ENCODE data around the gene MOB2.

The MOB2 gene

GRCh38 chr11:1484695-1485503 lies 1.7 kb downstream of the MOB2 start:
- DNase-seq: no peak

- DNase-seq: no peak
Observed at GRCh38 chr11:1484061-1484671, 2.4 kb downstream of the MOB2 start.

GRCh38 chr11:1483445-1483961 lies 3.1 kb downstream of the MOB2 start:
- DNase-seq: no peak

GRCh38 chr11:1482581-1483444 lies 3.8 kb downstream of the MOB2 start:
- no peak for DNase-seq

GRCh38 chr11:1481861-1482441 lies 4.6 kb downstream of the MOB2 start:
- DNase-seq: no peak

GRCh38 chr11:1481483-1481825 lies 5.1 kb downstream of the MOB2 start:
- DNase-seq: no peak

GRCh38 chr11:1480555-1481482 lies 5.8 kb downstream of the MOB2 start:
- DNase-seq: no peak

GRCh38 chr11:1480191-1480554 lies 6.4 kb downstream of the MOB2 start:
- DNase-seq: no peak

- DNase-seq: no peak
Observed at GRCh38 chr11:1479678-1480118, 6.9 kb downstream of the MOB2 start.

- no peak for DNase-seq
Observed at GRCh38 chr11:1479006-1479677, 7.4 kb downstream of the MOB2 start.

- DNase-seq: no peak
Observed at GRCh38 chr11:1478544-1478943, 8.0 kb downstream of the MOB2 start.

- no peak for DNase-seq
Observed at GRCh38 chr11:1478011-1478410, 8.6 kb downstream of the MOB2 start.

GRCh38 chr11:1476940-1477736 lies 9.4 kb downstream of the MOB2 start:
- no peak for DNase-seq

GRCh38 chr11:1475841-1476240 lies 10.7 kb downstream of the MOB2 start:
- DNase-seq: no peak

- no peak for DNase-seq
Observed at GRCh38 chr11:1473786-1474185, 12.8 kb downstream of the MOB2 start.

GRCh38 chr11:1473011-1473628 lies 13.5 kb downstream of the MOB2 start:
- no peak for DNase-seq

GRCh38 chr11:1472180-1473005 lies 14.2 kb downstream of the MOB2 start:
- DNase-seq: no peak

- DNase-seq: no peak
Observed at GRCh38 chr11:1471736-1472135, 14.8 kb downstream of the MOB2 start.

Data from central memory CD4-positive, alpha-beta T cell (primary cell).